Measurements from ENCODE around the gene IL22RA1.

The IL22RA1 gene

GRCh38 chr1:24111996-24112779 lies 30.8 kb downstream of the IL22RA1 start, which contains the start of gene MYOM3:
MYOM3 (minus strand) TSS chr1:24112135; CDS start chr1:24108636, 3,499 bp downstream.
- DNase-seq, result peak; percentile 47

- no peak for DNase-seq
Measured at GRCh38 chr1:24111262-24111995, 31.5 kb downstream of the IL22RA1 start.

- DNase-seq, result no peak
Measured at GRCh38 chr1:24110642-24111261, 32.2 kb downstream of the IL22RA1 start.

- DNase-seq, result no peak
Measured at GRCh38 chr1:24109686-24110475, 33.1 kb downstream of the IL22RA1 start.

- DNase-seq, result no peak
Measured at GRCh38 chr1:24109166-24109483, 33.8 kb downstream of the IL22RA1 start.

- DNase-seq, result peak; percentile 82
Measured at GRCh38 chr1:24108334-24109165, 34.4 kb downstream of the IL22RA1 start.

GRCh38 chr1:24107462-24108138 lies 35.3 kb downstream of the IL22RA1 start:
- DNase-seq, result peak; percentile 51

GRCh38 chr1:24105368-24106160 lies 37.4 kb downstream of the IL22RA1 start:
- no peak for DNase-seq

GRCh38 chr1:24104854-24105253 lies 38.1 kb downstream of the IL22RA1 start:
- DNase-seq, result no peak

GRCh38 chr1:24103879-24104278 lies 39.1 kb downstream of the IL22RA1 start:
- no peak for DNase-seq

- DNase-seq, result no peak
Measured at GRCh38 chr1:24103408-24103807, 39.5 kb downstream of the IL22RA1 start.

GRCh38 chr1:24102961-24103360 lies 40.0 kb downstream of the IL22RA1 start:
- DNase-seq, result no peak

GRCh38 chr1:24101796-24102586 lies 40.9 kb downstream of the IL22RA1 start:
- no peak for DNase-seq

- no peak for DNase-seq
Measured at GRCh38 chr1:24100945-24101737, 41.8 kb downstream of the IL22RA1 start.

- no peak for DNase-seq
Measured at GRCh38 chr1:24098943-24099638, 43.8 kb downstream of the IL22RA1 start.

GRCh38 chr1:24098102-24098501 lies 44.8 kb downstream of the IL22RA1 start:
- no peak for DNase-seq

GRCh38 chr1:24097663-24098062 lies 45.3 kb downstream of the IL22RA1 start:
- no peak for DNase-seq

- DNase-seq, result no peak
Measured at GRCh38 chr1:24096739-24097103, 46.2 kb downstream of the IL22RA1 start.
